ENCODE data around the gene TMEM178B. TPM values are rescaled to one million over a fixed set of nuclear protein-coding genes. Genes with fewer than 3 reads are reported as not detected.

The TMEM178B gene
- total RNA-seq, 1 donor = 0.09 TPM

DNA sequence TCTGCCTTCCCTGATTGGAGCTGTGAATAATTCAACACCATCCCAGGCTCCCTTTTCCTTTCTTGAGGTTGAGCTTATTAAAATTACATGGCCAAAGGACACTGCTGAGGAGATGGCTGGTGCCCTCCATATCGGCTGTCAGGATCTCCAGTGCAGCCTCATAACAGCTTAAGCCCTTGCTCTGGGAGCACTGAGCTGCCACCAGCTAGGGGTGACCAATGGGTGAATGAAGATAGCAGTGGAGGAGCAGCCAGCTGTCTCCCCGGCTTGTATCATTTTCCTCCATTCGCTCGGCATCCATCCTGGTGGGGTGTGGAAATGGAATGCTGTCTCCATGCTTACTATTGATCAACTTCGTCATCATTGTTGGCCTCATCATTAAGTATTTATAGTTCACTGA, 154.6 kb downstream of the TMEM178B start:
- no peak overlapping the region for H3K4me3 ChIP-seq (ENCODE audit: low read depth, low read length)
- DNase-seq (ENCODE audit: low read depth) = no peak
- TF ChIP-seq, protein P1, sequence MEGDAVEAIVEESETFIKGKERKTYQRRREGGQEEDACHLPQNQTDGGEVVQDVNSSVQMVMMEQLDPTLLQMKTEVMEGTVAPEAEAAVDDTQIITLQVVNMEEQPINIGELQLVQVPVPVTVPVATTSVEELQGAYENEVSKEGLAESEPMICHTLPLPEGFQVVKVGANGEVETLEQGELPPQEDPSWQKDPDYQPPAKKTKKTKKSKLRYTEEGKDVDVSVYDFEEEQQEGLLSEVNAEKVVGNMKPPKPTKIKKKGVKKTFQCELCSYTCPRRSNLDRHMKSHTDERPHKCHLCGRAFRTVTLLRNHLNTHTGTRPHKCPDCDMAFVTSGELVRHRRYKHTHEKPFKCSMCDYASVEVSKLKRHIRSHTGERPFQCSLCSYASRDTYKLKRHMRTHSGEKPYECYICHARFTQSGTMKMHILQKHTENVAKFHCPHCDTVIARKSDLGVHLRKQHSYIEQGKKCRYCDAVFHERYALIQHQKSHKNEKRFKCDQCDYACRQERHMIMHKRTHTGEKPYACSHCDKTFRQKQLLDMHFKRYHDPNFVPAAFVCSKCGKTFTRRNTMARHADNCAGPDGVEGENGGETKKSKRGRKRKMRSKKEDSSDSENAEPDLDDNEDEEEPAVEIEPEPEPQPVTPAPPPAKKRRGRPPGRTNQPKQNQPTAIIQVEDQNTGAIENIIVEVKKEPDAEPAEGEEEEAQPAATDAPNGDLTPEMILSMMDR (IDR thresholded peaks at IDR 0.05; ENCODE audit: insufficient read depth, low read length) = no peak

DNA sequence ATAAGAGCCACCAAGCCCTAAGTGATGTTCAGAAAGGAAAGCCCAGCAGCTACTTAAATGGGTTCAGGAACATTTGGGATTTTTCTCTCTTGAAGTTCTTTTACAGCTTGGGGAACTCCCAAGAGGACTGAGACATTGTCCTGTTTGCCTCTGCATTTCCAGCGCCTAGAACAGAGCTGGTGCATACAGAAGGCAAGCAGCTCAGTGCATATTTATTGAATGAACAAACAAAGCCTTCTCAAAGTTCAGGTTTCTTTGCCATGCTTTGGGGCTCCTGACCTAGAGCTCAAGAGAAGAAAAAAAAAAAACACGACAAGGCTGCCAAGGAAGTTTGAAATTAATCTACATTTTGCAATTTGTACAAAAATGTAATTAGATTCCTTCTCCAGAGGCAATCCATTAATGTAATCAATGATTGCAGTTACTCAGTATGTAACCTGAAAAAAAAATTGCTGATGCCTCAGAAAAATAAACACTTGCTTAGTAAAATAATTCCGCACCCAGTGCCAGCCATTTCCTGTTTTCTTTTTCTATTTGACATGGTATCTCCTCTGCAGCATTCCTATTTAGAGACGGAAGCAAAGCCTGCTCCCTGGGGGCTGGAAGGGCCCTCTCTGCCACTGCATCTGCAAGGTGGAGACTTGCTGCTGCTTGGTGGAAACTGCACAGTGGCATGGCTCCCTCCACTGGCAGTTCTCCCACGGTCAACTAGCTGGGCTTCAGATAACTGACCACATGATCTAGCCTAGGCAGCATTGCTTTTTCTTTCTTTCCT, 157.3 kb downstream of the TMEM178B start:
- no peak overlapping the region for H3K4me3 ChIP-seq (ENCODE audit: low read depth, low read length)
- DNase-seq (ENCODE audit: low read depth) = peak; percentile 15
- TF ChIP-seq, protein P1 (IDR thresholded peaks at IDR 0.05; ENCODE audit: insufficient read depth, low read length) = peak; percentile 25

GRCh38 chr7:141232286-141233051, 158.6 kb downstream of the TMEM178B start:
- TF ChIP-seq, protein P1 (IDR thresholded peaks at IDR 0.05; ENCODE audit: insufficient read depth, low read length) = no peak
- H3K4me3 ChIP-seq (ENCODE audit: low read depth, low read length) = no peak overlapping the region
- no peak for DNase-seq (ENCODE audit: low read depth)

- TF ChIP-seq, protein P1 (IDR thresholded peaks at IDR 0.05; ENCODE audit: insufficient read depth, low read length) = no peak
- no peak overlapping the region for H3K4me3 ChIP-seq (ENCODE audit: low read depth, low read length)
These were observed 160.7 kb downstream of the TMEM178B start for GRCh38 chr7:141234335-141235105.

DNA sequence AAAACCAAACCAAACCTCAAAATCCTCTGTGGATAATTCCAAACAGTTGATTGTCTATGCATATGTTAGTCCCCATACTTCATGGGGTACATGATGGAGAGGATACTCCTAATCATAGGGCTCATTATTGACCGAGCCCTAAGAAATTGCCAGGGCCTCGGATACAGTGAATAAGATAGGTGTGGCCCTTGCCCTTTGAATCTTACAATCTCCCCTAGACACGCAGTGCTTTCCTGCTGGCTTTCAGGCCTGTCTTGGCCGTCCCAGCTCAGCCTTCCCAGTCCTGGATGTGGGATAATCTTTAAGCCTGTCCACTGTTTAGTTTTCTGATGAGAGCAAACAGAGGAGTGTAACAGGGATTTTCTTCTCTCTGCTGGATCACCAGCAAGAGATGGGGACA, 161.8 kb downstream of the TMEM178B start:
- DNase-seq (ENCODE audit: low read depth) = no peak
- H3K4me3 ChIP-seq (ENCODE audit: low read depth, low read length) = no peak overlapping the region
- TF ChIP-seq, protein P1 (IDR thresholded peaks at IDR 0.05; ENCODE audit: insufficient read depth, low read length) = no peak

More at GRCh38 chr7:141234335-141235105, 160.7 kb downstream of the TMEM178B start:
- no peak for DNase-seq (ENCODE audit: low read depth)

DNA sequence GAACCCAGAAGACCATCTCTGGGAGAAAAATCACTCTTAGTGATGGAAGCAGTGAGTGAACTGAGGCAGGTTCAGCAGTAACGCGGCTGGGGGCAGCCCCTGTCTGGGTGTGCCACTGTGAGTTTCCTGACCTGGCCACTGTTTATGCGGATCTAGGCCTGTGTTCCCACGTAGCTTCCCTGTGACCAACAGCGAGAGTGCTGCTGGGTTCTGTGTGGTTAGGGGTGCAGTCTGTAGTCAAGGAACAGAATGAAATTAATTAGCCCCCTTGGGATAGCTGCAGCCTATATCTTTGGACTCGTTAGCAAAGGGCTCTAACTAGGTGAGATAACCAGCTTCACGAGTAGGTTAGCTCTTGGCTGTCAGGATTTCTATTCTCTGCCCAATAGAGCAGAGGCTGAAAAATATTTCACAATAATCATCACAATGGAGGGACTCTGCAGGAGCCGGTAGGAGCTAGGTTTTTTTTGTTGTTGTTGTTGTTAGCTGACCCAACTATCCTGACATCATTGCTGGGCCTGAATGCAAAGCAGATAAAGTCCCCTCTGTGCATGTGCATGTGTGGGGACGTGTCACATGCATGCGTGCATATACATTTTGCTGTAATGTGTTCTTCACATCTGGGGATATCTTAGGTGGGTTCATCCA, 164.9 kb downstream of the TMEM178B start:
- DNase-seq (ENCODE audit: low read depth) = no peak
- TF ChIP-seq, protein P1 (IDR thresholded peaks at IDR 0.05; ENCODE audit: insufficient read depth, low read length) = no peak
- no peak overlapping the region for H3K4me3 ChIP-seq (ENCODE audit: low read depth, low read length)

All from fibroblast of the aortic adventitia (primary cell).